Measurements from ENCODE around the gene HOXB3. TPM values are rescaled to one million over a fixed set of nuclear protein-coding genes. Genes with fewer than 3 reads are reported as not detected.

The HOXB3 gene
- polyA plus RNA-seq, 1 of the 3 experiments (the other 2 are of a cell fraction): 0.46 TPM

DNA sequence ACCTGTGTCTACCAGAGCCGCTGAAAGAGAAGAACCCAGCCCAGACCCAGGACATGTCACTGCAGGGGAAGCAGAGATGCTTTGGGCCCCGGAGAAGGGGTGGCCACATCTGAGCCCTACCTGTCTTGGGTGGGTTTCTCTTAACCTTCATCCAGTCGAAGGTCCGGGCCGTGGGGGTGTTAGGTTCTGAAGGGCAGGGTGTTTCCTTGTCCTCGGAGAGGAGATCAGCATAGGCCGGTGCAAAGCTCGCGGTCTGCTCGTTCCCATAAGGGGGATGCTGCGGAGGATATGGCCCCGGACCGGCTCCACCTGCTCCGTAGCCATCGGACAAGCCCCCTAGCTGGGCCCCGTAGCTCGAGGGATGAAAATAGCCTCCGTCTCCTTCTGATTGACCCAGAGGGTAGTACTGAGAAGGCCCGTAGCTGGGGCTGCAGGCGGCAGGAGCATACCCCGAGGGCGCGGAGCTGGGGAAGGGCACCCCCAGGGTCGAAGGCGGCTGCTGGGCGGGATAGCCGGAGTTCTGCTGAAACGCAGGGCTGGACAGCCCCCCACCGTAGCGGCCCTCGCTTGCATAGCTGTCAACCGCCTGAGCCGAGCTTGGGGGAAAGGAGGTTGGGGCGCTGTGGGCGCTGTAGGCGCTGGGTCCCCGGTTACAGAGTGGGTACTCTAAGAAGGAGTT is 59.7 kb downstream of the HOXB3 start:
- no peak overlapping the region for H3K9ac ChIP-seq
- DNase-seq: no peak
- H2AFZ ChIP-seq (ENCODE audit: low read depth): no peak overlapping the region
- peaks cover 97% of the 10 kb centered on the region for H3K27me3 ChIP-seq (ENCODE audit: insufficient read depth)
- H3K9me2 ChIP-seq: no peaks in the 10 kb centered on the region
- ChIA-PET POLR2A (no interaction called here), CTCF (interaction anchor here (0.6 to 1.1 kb wide), 3 partner anchors 9 to 63 kb away, joined by 3 read pairs; partner anchors contain the start of gene HOXB5)
- no peaks in the 10 kb centered on the region for H4K20me1 ChIP-seq (ENCODE audit: insufficient read depth)
- H3K79me2 ChIP-seq (ENCODE audit: insufficient read depth): no peaks in the 10 kb centered on the region
- H3F3A ChIP-seq (replicated peaks; ENCODE audit: insufficient read depth): no peaks in the 10 kb centered on the region
- 35% methylated on average over 30 of the region's 37 CpGs for WGBS (ENCODE audit: low lambda C conversion rate)
- H3K9me3 ChIP-seq: no peaks in the 10 kb centered on the region
- TF ChIP-seq RAD21 (IDR thresholded peaks at IDR 0.05; ENCODE audit: low read length): no peak
- TF ChIP-seq, protein P1, sequence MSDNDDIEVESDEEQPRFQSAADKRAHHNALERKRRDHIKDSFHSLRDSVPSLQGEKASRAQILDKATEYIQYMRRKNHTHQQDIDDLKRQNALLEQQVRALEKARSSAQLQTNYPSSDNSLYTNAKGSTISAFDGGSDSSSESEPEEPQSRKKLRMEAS (IDR thresholded peaks at IDR 0.05; ENCODE audit: low read depth): no peak
- TF ChIP-seq TAF1 (IDR thresholded peaks at IDR 0.05; ENCODE audit: borderline replicate concordance, low read depth, low read length): no peak
- TF ChIP-seq RFX5 (IDR thresholded peaks at IDR 0.05; ENCODE audit: low read length): no peak
- TF ChIP-seq MEF2A (IDR thresholded peaks at IDR 0.05; ENCODE audit: borderline replicate concordance, low read depth): no peak
- TF ChIP-seq, protein P2, sequence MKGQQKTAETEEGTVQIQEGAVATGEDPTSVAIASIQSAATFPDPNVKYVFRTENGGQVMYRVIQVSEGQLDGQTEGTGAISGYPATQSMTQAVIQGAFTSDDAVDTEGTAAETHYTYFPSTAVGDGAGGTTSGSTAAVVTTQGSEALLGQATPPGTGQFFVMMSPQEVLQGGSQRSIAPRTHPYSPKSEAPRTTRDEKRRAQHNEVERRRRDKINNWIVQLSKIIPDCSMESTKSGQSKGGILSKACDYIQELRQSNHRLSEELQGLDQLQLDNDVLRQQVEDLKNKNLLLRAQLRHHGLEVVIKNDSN (IDR thresholded peaks at IDR 0.05; ENCODE audit: borderline replicate concordance, low read depth): no peak
- no peak for TF ChIP-seq RXRA (IDR thresholded peaks at IDR 0.05; ENCODE audit: borderline replicate concordance, low read depth)
- no peak for TF ChIP-seq ELF1 (IDR thresholded peaks at IDR 0.05)
- no peak for TF ChIP-seq EP300 (IDR thresholded peaks at IDR 0.05; ENCODE audit: borderline replicate concordance in 1 of 2, low read depth in 1 of 2, low read length in 1 of 2)
- TF ChIP-seq GATA2 (CRISPR knock-in tag; IDR thresholded peaks at IDR 0.05): no peak
- no peak for TF ChIP-seq POLR2AphosphoS5 (IDR thresholded peaks at IDR 0.05; ENCODE audit: low read depth, low read length)
- TF ChIP-seq FOXJ3 (CRISPR knock-in tag; IDR thresholded peaks at IDR 0.05): no peak
- no peaks in the 10 kb centered on the region for H3K4me1 ChIP-seq (ENCODE audit: control insufficient read depth in 1 of 2, insufficient read depth in 2 of 2, low read depth in 1 of 2, low read length in 1 of 2)
- H3K4me2 ChIP-seq: no peak overlapping the region
- H3K27ac ChIP-seq (ENCODE audit: low read depth in 2 of 2, low read length in 1 of 2): no peak overlapping the region
- no peaks in the 10 kb centered on the region for H3K36me3 ChIP-seq (replicated peaks in 1 of 2; ENCODE audit: control insufficient read depth in 1 of 2, insufficient read depth in 2 of 2, low read length in 1 of 2)
- H3K4me3 ChIP-seq (ENCODE audit: low read depth in 2 of 2, low read length in 1 of 2): no peak overlapping the region

DNA sequence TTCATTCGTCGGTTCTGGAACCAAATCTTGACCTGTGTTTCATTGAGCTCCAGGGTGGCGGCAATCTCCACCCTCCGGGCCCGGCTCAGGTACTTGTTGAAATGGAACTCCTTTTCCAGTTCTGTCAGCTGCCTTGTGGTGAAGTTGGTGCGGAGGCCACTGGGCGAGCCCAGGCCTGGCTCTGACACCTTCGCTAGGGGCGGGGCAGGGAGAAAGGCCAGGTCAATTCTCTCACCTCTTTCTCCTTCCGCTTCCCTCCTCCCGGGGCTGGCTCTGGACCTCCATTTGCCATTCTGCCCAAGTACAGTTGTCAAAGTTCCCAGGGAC is 60.4 kb downstream of the HOXB3 start:
- no peaks in the 10 kb centered on the region for H3F3A ChIP-seq (replicated peaks; ENCODE audit: insufficient read depth)
- no peaks in the 10 kb centered on the region for H4K20me1 ChIP-seq (ENCODE audit: insufficient read depth)
- H3K79me2 ChIP-seq (ENCODE audit: insufficient read depth): no peaks in the 10 kb centered on the region
- H3K4me1 ChIP-seq (ENCODE audit: control insufficient read depth in 1 of 2, insufficient read depth in 2 of 2, low read depth in 1 of 2, low read length in 1 of 2): no peaks in the 10 kb centered on the region
- 41% methylated on average over 11 of the region's 11 CpGs for WGBS (ENCODE audit: low lambda C conversion rate)
- no peaks in the 10 kb centered on the region for H3K9me3 ChIP-seq
- no peak for DNase-seq
- no peak overlapping the region for H3K4me2 ChIP-seq
- H3K9ac ChIP-seq: no peak overlapping the region
- no peaks in the 10 kb centered on the region for H3K9me2 ChIP-seq
- no peaks in the 10 kb centered on the region for H3K36me3 ChIP-seq (replicated peaks in 1 of 2; ENCODE audit: control insufficient read depth in 1 of 2, insufficient read depth in 2 of 2, low read length in 1 of 2)
- H3K27ac ChIP-seq (ENCODE audit: low read depth in 2 of 2, low read length in 1 of 2): no peak overlapping the region
- H2AFZ ChIP-seq (ENCODE audit: low read depth): no peak overlapping the region
- POLR2A ChIA-PET: no interaction called here
- TF ChIP-seq, protein P3, sequence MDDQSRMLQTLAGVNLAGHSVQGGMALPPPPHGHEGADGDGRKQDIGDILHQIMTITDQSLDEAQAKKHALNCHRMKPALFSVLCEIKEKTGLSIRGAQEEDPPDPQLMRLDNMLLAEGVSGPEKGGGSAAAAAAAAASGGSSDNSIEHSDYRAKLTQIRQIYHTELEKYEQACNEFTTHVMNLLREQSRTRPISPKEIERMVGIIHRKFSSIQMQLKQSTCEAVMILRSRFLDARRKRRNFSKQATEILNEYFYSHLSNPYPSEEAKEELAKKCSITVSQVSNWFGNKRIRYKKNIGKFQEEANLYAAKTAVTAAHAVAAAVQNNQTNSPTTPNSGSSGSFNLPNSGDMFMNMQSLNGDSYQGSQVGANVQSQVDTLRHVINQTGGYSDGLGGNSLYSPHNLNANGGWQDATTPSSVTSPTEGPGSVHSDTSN (IDR thresholded peaks at IDR 0.05): no peak
- TF ChIP-seq, protein P2 (IDR thresholded peaks at IDR 0.05; ENCODE audit: borderline replicate concordance, low read depth): no peak
- TF ChIP-seq MEF2A (IDR thresholded peaks at IDR 0.05; ENCODE audit: borderline replicate concordance, low read depth) (no peak), TEAD4 (IDR thresholded peaks at IDR 0.05; ENCODE audit: borderline replicate concordance, insufficient read depth) (no peak), RXRA (IDR thresholded peaks at IDR 0.05; ENCODE audit: borderline replicate concordance, low read depth) (no peak), YY1 (IDR thresholded peaks at IDR 0.05; ENCODE audit: low read depth) (no peak), SMC3 (IDR thresholded peaks at IDR 0.05; ENCODE audit: low read depth, low read length) (no peak), GABPA (IDR thresholded peaks at IDR 0.05; ENCODE audit: low read depth) (no peak), EZH2phosphoT487 (IDR thresholded peaks at IDR 0.05; ENCODE audit: borderline replicate concordance, low read depth) (no peak), FOXM1 (IDR thresholded peaks at IDR 0.05; ENCODE audit: low read depth) (no peak), FOXJ3 (CRISPR knock-in tag; IDR thresholded peaks at IDR 0.05) (no peak)
- TF ChIP-seq, protein P1 (IDR thresholded peaks at IDR 0.05; ENCODE audit: low read depth): no peak
- TF ChIP-seq, protein P4, sequence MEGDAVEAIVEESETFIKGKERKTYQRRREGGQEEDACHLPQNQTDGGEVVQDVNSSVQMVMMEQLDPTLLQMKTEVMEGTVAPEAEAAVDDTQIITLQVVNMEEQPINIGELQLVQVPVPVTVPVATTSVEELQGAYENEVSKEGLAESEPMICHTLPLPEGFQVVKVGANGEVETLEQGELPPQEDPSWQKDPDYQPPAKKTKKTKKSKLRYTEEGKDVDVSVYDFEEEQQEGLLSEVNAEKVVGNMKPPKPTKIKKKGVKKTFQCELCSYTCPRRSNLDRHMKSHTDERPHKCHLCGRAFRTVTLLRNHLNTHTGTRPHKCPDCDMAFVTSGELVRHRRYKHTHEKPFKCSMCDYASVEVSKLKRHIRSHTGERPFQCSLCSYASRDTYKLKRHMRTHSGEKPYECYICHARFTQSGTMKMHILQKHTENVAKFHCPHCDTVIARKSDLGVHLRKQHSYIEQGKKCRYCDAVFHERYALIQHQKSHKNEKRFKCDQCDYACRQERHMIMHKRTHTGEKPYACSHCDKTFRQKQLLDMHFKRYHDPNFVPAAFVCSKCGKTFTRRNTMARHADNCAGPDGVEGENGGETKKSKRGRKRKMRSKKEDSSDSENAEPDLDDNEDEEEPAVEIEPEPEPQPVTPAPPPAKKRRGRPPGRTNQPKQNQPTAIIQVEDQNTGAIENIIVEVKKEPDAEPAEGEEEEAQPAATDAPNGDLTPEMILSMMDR (IDR thresholded peaks at IDR 0.05): no peak
- CTCF ChIA-PET: no interaction called here
- peaks cover 97% of the 10 kb centered on the region for H3K27me3 ChIP-seq (ENCODE audit: insufficient read depth)
- no peak overlapping the region for H3K4me3 ChIP-seq (ENCODE audit: low read depth in 2 of 2, low read length in 1 of 2)
